ENCODE measurements around the gene FAM120A.

The FAM120A gene

GRCh38 chr9:93470391-93470790, 18.9 kb downstream of the FAM120A start:
- no peak for DNase-seq

- DNase-seq = no peak
Measured at GRCh38 chr9:93471124-93471523, 19.6 kb downstream of the FAM120A start.

- DNase-seq = no peak
Measured at GRCh38 chr9:93473411-93473810, 21.9 kb downstream of the FAM120A start.

DNA sequence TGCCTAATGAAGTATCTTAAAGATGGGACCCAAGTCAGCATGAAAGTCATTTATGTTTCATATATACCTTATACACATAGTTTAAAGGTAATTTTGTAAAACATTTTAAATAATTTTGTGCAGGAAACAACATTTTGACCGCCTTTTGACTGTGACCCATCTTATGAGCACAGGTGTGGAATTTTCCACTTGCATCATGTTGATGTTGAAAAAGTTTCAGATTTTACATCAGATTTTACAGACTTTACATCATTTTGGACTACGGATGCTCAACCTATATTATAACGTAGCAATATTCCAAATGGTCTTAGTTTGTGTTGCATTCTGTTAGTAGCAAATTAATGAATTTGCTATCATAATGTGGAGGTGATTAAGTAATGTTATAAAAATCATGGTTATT, 23.6 kb downstream of the FAM120A start:
- no peak for DNase-seq

DNA sequence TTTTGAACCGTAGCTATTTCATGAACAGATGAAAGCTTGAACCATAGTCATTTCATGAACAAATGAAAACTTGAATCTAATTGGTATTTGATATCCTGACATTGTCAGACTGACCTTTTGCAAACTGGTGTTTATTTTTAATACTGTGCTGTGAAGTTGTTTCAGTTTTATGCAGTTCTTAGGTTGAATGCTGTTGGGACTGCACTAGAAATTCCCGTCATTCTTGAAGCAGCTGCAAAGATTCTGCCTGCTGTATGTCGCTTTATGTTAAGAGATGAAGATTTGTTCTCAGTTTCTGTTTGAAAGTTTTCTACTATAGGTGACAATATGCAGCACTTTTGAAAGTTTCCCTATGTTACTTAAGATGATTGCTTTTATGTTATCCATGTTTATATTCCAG, 24.4 kb downstream of the FAM120A start:
- no peak for DNase-seq

DNA sequence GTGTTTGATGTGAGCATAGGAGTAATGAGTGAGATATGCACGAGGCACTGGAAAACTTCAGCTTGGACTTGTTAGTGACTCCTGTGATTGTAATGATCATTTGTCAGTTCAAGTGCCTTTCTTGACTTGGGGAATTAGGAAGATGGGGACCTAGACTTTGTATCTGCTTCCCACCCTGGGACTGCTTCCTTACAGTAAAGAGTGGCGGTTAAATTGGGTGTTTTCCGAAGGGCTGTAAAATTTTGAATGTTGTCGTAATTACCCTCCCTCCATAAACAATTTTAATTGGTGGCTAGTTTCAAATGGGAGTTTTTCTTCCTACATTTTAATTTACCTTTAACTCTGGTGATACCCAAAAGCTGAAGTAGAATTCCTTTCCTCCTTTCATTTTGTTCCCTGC, 25.4 kb downstream of the FAM120A start:
- DNase-seq = no peak

GRCh38 chr9:93477397-93477796, 25.9 kb downstream of the FAM120A start:
- no peak for DNase-seq

- no peak for DNase-seq
Measured at GRCh38 chr9:93479726-93480125, 28.2 kb downstream of the FAM120A start.

DNA sequence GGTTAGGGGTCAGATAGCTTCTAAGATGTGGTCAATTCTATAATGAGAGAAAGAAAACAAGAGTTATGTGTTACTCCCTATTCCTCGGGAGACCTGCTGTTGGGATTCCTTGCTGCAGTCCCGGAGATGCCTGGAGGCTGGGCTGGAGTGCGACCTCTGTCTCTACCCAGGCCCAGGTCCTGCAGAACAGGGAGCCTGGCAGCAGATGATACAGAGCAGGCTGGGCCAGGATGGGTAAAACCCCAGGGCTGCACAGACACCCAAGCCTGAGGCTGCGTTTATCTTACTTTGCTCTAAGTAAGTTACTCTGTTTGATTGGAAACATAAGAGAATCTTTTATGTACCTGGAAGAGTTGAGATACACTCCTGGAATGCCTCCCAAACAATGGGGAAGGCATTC, 28.8 kb downstream of the FAM120A start:
- no peak for DNase-seq

DNA sequence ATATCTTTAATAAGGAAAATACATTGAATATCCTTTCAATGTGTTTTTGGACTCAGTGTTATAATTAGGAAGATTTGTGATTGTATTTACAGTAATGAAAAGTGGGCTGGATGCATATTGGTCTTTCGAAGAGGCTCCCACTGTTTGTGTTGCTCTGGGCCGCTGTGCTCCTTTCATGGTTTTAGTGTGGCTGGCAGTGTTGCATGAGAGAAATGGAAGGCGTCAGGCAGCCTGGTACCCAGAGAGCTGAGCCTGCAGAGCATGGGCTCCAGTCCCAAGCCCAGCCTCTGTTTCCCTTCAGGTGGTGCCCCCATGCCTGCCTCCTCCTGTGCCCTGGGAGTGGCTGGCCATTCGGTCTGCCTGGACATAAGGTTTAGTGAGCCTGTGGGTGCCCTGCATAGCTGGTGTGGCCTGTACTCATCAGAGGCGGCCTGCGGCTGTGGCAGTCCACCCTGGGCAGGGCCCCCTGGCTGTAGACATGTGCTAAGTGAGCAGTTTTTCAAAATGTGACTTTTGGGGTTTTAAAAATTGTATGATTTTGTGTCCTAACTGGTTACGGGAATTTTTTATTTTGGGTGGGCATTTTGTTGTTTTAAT, 29.3 kb downstream of the FAM120A start:
- DNase-seq = no peak

- no peak for DNase-seq
Measured at GRCh38 chr9:93483497-93483896, 32.0 kb downstream of the FAM120A start.

GRCh38 chr9:93486268-93486667, 34.8 kb downstream of the FAM120A start:
- DNase-seq = no peak

DNA sequence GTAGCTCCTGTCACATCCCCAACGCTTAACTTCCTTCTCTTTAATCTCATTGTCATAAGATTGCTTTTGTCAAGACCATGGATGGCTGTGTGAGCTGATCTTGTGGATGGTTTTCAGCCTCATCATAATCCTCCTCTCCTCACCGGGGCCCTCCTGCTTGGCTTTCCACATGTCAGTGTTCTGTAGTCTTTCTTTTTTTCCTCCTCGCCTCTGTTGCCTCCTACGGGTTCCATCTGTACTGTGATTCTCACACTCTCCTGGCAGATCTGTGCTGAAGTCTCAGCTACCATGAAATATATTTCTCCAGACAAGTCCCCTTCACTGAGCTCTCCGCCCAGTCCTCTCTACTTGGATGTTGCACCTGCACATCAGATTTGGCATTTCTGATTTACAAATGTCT, 36.8 kb downstream of the FAM120A start:
- DNase-seq = no peak

DNA sequence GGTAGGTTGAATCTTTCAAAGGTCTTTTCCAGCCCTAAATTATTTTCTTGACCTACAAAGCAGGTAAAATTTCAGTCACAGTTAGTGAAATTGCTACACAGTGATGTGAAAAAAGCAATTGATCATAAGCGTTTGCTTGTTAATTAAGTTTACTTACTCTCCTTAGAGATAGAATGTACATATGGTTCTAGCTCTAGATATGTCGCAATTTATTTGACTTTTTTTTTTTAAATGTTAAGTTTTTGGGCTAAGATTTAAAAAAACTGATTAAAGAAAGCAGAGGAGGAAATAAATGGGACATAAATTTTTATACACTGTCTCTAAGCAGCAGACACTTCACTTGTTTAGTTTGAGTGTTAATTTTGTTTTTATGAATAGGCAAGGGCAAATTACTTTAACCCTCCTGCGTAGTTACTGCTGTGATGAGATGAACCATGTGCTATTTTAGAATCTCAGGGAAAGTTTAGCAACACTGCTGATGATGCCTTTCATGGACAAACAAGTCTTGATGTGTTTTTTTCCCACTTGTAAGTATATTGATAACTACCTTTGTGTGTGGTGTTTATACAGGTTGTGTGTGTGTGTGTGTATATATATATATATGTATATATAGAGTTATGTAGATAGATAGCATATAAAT, 40.2 kb downstream of the FAM120A start:
- DNase-seq = no peak

DNA sequence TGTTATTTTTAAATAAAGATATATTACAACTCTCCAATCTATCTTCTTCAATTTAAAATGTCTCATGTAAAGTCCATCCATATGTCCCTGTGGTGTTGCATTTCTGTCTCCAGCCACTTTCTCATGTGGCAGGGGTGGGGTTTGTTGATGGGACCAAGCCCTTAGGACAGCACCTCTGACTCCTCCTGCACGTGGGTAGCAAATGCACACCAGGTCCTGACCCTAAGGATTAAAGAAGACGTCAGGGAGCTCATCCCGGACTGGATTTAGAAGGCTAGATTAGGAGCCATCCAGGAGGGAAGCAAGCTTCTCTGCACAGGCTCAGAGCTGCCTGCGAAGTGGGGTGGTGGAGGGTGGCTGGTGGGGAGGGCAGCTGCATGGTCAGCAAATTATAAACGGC, 40.8 kb downstream of the FAM120A start:
- DNase-seq = no peak

GRCh38 chr9:93493949-93494348, 42.5 kb downstream of the FAM120A start:
- no peak for DNase-seq

DNA sequence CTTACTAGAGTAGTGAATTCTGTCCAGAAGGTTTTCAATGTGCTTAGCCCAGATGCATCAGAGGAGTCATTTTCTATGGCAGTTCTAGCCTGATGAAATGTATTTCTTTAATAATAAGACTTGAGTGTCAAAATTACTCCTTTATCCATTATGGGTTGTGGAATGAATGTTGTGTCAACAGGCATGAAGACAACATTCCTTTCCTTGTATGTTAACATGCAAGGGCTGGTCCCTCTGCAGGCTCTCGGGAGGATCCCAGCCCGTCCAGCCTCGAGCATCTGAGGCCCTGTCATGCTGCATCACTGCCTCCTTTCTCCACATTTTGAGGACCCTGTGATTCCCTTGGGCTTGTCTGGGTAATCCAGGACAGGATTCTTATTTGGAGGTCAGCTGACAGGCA, 44.8 kb downstream of the FAM120A start:
- DNase-seq = peak; percentile 22

- no peak for DNase-seq
Measured at GRCh38 chr9:93500571-93501298, 49.2 kb downstream of the FAM120A start.

GRCh38 chr9:93501406-93501805, 49.9 kb downstream of the FAM120A start:
- no peak for DNase-seq

DNA sequence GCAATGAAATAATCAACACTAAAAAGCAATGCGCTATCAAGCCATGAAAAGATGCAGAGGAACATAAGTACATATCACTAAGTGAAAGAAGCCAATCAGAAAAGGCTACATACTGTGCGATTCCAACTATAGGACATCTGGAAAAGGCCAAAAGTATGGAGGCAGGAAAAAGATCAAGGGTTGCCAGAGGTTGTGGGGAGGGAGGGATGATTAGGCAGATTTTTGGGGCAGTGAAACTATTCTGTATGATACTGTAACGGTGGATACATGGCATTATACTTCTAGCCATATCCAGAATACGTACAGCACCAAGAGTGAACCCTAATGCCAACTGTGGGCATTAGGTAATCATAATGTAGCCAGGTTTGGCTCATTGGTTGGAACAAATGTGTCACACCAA, 51.9 kb downstream of the FAM120A start:
- DNase-seq = no peak

- DNase-seq = no peak
Measured at GRCh38 chr9:93505541-93506132, 54.2 kb downstream of the FAM120A start.

- DNase-seq = no peak
Measured at GRCh38 chr9:93507768-93508167, 56.3 kb downstream of the FAM120A start.

GRCh38 chr9:93508207-93508606, 56.7 kb downstream of the FAM120A start:
- DNase-seq = no peak

- DNase-seq = no peak
Measured at GRCh38 chr9:93509084-93509483, 57.6 kb downstream of the FAM120A start.

Data from fibroblast of skin of back (primary cell).